GM20000 (cell line): ENCODE results near the gene GALNT1.

Experiments used
- DNase-seq: peaks from one replicate; pipeline ENCODE4 v3.0.0; 2012; ENCODE audit warnings: low spot score
- CTCF ChIP-seq: IDR thresholded peaks from 2 replicates; pipeline ENCODE4 v1.5.1; 2012; ENCODE audit warnings: mild to moderate bottlenecking, control low read depth; ENCODE audit errors: extremely low read depth, missing control alignments

GALNT1 gene

DNA sequence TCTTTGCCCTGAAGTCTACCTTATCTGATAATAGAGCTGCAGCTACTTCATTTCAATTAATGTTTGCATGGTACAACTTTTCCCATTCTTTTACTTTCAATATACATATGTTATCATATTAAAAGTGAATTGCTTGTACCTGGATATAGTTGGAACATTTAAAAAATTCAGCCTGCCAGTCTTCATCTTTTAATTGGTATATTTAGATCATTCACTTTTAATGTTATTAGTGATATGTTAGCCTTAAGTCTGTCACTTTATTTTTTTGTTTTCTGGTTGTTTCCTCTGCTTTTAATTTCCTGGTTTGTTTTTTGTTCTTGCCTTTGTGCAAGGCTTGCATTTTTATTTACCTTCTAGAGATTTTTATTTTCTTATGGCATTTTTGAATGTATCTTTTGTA, 158.2 kb downstream of the GALNT1 start:
- no peak for TF ChIP-seq CTCF
- no peak for DNase-seq

- TF ChIP-seq CTCF, result no peak
- DNase-seq, result no peak
Observed at GRCh38 chr18:35740656-35741055, 159.1 kb downstream of the GALNT1 start.

- DNase-seq, result no peak
- no peak for TF ChIP-seq CTCF
Observed at GRCh38 chr18:35743916-35744315, 162.4 kb downstream of the GALNT1 start.

DNA sequence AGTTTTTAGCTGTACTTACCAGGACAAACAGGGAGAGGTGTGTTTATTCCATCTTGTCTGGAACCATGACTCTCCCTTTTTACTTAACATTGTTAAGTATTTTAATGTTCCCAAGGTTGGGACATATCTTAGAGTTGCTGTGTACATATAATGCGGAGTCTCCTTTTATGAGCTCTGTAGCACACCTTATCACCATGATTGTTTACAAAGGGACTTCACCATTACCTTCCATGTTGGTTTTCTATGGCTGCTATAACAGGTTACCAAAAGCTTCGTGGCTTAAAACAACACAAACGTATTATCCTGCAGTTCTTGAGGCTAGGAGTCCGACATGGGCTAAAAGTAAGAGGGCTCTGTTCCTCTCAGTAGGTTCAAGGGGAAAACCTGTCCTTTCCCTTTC, 164.3 kb downstream of the GALNT1 start:
- DNase-seq, result no peak
- no peak for TF ChIP-seq CTCF

DNA sequence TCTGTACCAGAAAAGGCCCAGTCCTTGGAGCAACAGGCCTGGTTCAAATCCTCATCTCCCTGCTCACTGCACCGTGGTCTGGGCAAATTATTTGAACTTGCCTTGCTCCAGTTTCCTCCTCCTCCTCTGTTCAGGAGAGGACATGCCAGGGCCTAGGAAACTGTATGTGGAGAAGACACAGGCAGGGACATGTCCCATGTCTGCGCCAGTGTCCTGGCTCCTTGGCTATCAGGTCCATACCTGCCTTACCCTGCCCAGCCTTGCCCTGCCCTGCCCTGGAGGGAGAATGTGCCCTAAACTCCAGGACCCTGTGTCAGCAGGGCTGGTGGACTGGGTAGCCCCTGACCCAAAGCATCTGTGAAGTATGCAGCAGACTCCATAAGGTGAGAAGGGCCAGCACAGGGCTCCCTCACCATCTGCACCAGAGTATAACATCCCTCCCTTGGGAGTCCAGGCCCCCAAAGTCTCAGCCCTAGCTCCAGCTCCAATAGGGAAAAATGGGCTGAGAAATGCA, 165.3 kb downstream of the GALNT1 start:
- no peak for DNase-seq
- no peak for TF ChIP-seq CTCF

DNA sequence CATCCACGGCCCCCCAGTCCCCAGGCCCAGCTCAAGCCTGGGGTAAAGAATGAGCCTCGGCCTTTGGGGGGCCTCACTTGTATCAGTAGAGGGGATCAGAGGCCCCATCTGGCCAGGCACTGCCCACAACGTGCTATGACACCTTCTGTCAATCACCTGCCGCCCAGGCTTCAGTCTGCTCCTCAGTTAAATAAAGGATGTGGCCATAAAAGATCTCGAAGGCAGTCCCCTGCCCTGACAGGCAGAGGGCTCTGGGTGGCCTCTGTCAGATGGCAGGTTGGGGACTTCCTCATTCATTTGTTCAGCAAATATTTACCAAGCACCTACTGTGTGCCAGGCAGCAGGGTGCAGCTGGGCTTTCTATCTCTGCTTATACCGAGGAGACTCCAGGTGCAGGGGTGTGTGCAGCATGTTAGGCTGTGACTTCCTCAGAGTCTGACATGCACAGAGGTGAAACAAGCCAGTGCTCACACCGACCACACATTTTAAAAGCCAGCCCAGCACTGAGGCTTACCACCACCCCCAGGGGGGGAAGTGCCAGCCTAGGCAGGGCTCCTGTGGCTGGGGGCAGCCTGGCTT, 166.4 kb downstream of the GALNT1 start:
- no peak for DNase-seq
- no peak for TF ChIP-seq CTCF

DNA sequence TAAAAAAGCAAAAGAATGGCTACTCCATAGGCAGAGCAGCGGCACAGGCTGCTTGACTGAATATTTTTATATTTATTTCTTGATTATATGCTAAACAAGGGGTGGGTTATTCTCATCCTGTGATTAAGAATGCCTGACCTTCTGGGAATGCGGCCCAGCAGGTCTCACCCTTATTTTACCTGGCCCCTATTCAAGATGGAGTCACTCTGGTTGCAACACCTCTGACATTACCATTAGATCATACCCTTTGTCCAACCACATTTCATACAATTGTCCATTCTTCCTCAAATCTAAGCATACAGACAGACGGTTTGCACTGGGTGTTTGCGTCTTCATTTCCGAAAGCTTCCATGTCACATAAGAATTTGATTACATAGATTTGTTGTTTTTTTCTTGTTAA, 168.2 kb downstream of the GALNT1 start:
- DNase-seq, result no peak
- TF ChIP-seq CTCF, result no peak
